NK-92 treated with Interleukin-12 subunit alpha and Interleukin-12 subunit beta, amount 100 ng/mL, for 24 hours (cell line): ENCODE results near the gene VMO1.

ENCODE experiments used
- DNase-seq: peaks from one replicate; lab custom pipeline; 2025; lab: John Stamatoyannopoulos, UW

VMO1 gene

GRCh38 chr17:4800462-4801196, 14.5 kb upstream of the VMO1 start:
- no peak for DNase-seq

GRCh38 chr17:4796552-4796920, 10.4 kb upstream of the VMO1 start:
- no peak for DNase-seq

- no peak for DNase-seq
Measured at GRCh38 chr17:4795168-4795567, 9.0 kb upstream of the VMO1 start.

- DNase-seq = no peak
Measured at GRCh38 chr17:4790705-4791088, 4.5 kb upstream of the VMO1 start.

- DNase-seq = peak; percentile 76
Measured at GRCh38 chr17:4789951-4790704, 4.0 kb upstream of the VMO1 start.

- DNase-seq = no peak
Measured at GRCh38 chr17:4789701-4789950, 3.5 kb upstream of the VMO1 start.

GRCh38 chr17:4788807-4789700, 2.9 kb upstream of the VMO1 start, which contains the start of gene GLTPD2:
Gene GLTPD2 (plus strand): TSS chr17:4788964. CDS start chr17:4789012, 48 bp downstream.
- no peak for DNase-seq

- DNase-seq = no peak
Measured at GRCh38 chr17:4788159-4788806, 2.1 kb upstream of the VMO1 start.

- no peak for DNase-seq
Measured at GRCh38 chr17:4786516-4786915, 352 bp upstream of the VMO1 start.

GRCh38 chr17:4785311-4786105, 656 bp downstream of the VMO1 start:
- no peak for DNase-seq

GRCh38 chr17:4782652-4783051, 3.5 kb downstream of the VMO1 start:
- no peak for DNase-seq

- DNase-seq = no peak
Measured at GRCh38 chr17:4780325-4780955, 5.7 kb downstream of the VMO1 start.

- no peak for DNase-seq
Measured at GRCh38 chr17:4777969-4778760, 8.0 kb downstream of the VMO1 start.

GRCh38 chr17:4772235-4772613, 13.9 kb downstream of the VMO1 start:
- DNase-seq = no peak

GRCh38 chr17:4771519-4772234, 14.5 kb downstream of the VMO1 start, which contains the start of gene TM4SF5:
Gene TM4SF5 (plus strand): TSS chr17:4771886. CDS start chr17:4771923, 37 bp downstream.
- DNase-seq = no peak

- DNase-seq = no peak
Measured at GRCh38 chr17:4769628-4770027, 16.5 kb downstream of the VMO1 start.

GRCh38 chr17:4768298-4768697, 17.9 kb downstream of the VMO1 start:
- DNase-seq = no peak

- DNase-seq = no peak
Measured at GRCh38 chr17:4766723-4767122, 19.4 kb downstream of the VMO1 start.

- no peak for DNase-seq
Measured at GRCh38 chr17:4766201-4766600, 20.0 kb downstream of the VMO1 start.
